Right lobe of liver (tissue), 4 donors: ENCODE results near the gene MAK.

Experiments used
- POLR2A ChIP-seq: fragments of 450-650 bp; IDR thresholded peaks from one replicate; pipeline ENCODE4 v1.6.1; 2017; ENCODE audit warnings: antibody characterized with exemption, mild to moderate bottlenecking
- TF ChIP-seq, protein P1 (sequence below), 4 donors: fragments of 200-600 bp in 3 of 4; fragments of 450-650 bp in 1 of 4; IDR thresholded peaks; one replicate each; pipeline versions ENCODE4 v1.5.1 to v1.8.0; 2016 to 2022; ENCODE audit warnings: antibody characterized with exemption in 4 of 4, mild to moderate bottlenecking in 2 of 4
- donor health status: DM: no; HTN: no; CAD: no.
- donor health status: DM: no; HTN: no; CAD: no.
- donor health status: DM: no; HTN: yes; CAD: no.

DNA sequence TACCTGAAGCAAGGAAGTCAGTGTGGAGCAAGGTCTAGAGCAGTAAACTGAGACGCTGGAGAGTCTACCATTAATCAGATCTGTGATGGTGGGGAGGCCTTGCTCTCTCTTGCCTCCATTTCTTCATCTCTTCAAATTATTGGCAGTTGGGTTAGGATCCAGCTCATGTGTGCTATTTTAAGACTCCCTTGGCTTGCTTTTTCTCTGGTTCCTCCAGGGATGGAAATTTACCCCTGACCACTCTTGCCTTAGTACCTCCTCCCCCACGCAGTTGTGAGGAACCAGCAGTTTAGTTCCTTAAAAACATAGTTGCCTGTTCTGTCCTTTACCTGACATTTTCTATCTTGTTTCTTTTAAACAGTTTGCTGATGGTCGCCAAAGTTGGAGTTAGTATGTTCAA, 108.1 kb downstream of the MAK start:
- TF ChIP-seq, protein P1, sequence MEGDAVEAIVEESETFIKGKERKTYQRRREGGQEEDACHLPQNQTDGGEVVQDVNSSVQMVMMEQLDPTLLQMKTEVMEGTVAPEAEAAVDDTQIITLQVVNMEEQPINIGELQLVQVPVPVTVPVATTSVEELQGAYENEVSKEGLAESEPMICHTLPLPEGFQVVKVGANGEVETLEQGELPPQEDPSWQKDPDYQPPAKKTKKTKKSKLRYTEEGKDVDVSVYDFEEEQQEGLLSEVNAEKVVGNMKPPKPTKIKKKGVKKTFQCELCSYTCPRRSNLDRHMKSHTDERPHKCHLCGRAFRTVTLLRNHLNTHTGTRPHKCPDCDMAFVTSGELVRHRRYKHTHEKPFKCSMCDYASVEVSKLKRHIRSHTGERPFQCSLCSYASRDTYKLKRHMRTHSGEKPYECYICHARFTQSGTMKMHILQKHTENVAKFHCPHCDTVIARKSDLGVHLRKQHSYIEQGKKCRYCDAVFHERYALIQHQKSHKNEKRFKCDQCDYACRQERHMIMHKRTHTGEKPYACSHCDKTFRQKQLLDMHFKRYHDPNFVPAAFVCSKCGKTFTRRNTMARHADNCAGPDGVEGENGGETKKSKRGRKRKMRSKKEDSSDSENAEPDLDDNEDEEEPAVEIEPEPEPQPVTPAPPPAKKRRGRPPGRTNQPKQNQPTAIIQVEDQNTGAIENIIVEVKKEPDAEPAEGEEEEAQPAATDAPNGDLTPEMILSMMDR (IDR thresholded peaks at IDR 0.05): no peak
- no peak for TF ChIP-seq POLR2A
